K562 (cell line): Measurements from ENCODE around the gene C16orf92. TPM values are rescaled to one million over a fixed set of nuclear protein-coding genes. Genes with fewer than 3 reads are reported as not detected.

ENCODE experiments used
- ARID3A ChIP-seq: IDR thresholded peaks from 2 replicates; pipeline ENCODE4 v1.6.1; 2012; ENCODE audit warnings: low read depth, low read length, improper control_type of control experiment, borderline replicate concordance
- CBX3 ChIP-seq, 2 experiments: IDR thresholded peaks; 1 replicate in 1 of 2; 2 replicates in 1 of 2; pipeline ENCODE4 v1.6.1; 2012; ENCODE audit warnings: inconsistent platforms in 2 of 2, low read length in 2 of 2, borderline replicate concordance in 1 of 2, control low read depth in 1 of 2
- CREB5 ChIP-seq: fragments of 250-450 bp; sonication (Bioruptor Pico); IDR thresholded peaks from 2 replicates; pipeline ENCODE4 v1.5.0; 2020; ENCODE audit warnings: mild to moderate bottlenecking
- CSDE1 ChIP-seq, 2 experiments: fragments of 450-650 bp; IDR thresholded peaks; 2 replicates each; pipeline ENCODE4 v1.6.1; 2016; ENCODE audit warnings: mild to moderate bottlenecking in 1 of 2
- ETS2 ChIP-seq: IDR thresholded peaks from 2 replicates; pipeline ENCODE4 v1.6.1; 2016; ENCODE audit warnings: borderline replicate concordance, missing genetic modification characterization, mild to moderate bottlenecking, moderate library complexity, missing compliant biosample characterization; ENCODE audit not compliant: poor library complexity, severe bottlenecking
- FOXK1 ChIP-seq: sonication (generic); formaldehyde crosslinking; IDR thresholded peaks from 2 replicates; pipeline ENCODE4 v1.8.0; 2022; ENCODE audit warnings: missing genetic modification reagents, mild to moderate bottlenecking, borderline replicate concordance
- FOXO4 ChIP-seq: fragments of 450-650 bp; formaldehyde crosslinking; IDR thresholded peaks from 2 replicates; pipeline ENCODE4 v1.4.0; 2020; ENCODE audit warnings: mild to moderate bottlenecking, moderate library complexity
- HBP1 ChIP-seq: fragments of 450-650 bp; formaldehyde crosslinking; IDR thresholded peaks from 2 replicates; pipeline ENCODE4 v1.4.0; 2022; ENCODE audit warnings: missing genetic modification characterization
- HDAC1 ChIP-seq, 2 experiments: fragments of 450-650 bp; IDR thresholded peaks; 2 replicates each; pipeline ENCODE4 v1.6.1; 2016 to 2017; ENCODE audit warnings: inconsistent platforms in 1 of 2, mild to moderate bottlenecking in 1 of 2, moderate library complexity in 1 of 2
- HDAC2 ChIP-seq: fragments of 450-650 bp; IDR thresholded peaks from 2 replicates; pipeline ENCODE4 v1.6.1; 2016; ENCODE audit warnings: mild to moderate bottlenecking
- LCOR ChIP-seq: sonication (generic); formaldehyde crosslinking; IDR thresholded peaks from 2 replicates; pipeline ENCODE4 v1.8.0; 2022; ENCODE audit warnings: mild to moderate bottlenecking, missing genetic modification reagents
- LEF1 ChIP-seq: fragments of 450-650 bp; IDR thresholded peaks from 2 replicates; pipeline ENCODE4 v1.6.1; 2016; ENCODE audit warnings: mild to moderate bottlenecking
- NBN ChIP-seq: fragments of 450-650 bp; IDR thresholded peaks from 2 replicates; pipeline ENCODE4 v1.6.1; 2016; ENCODE audit warnings: low read depth, mild to moderate bottlenecking
- NR2C2 ChIP-seq, 2 experiments: fragments of 200-800 bp in 1 of 2; sonication (Bioruptor generic) in 1 of 2; sonication (generic) in 1 of 2; formaldehyde crosslinking in 1 of 2; IDR thresholded peaks; 2 replicates each; pipeline versions ENCODE4 v1.6.1 to v1.8.0; 2016 to 2022; ENCODE audit warnings: mild to moderate bottlenecking in 1 of 2, missing compliant biosample characterization in 1 of 2, missing genetic modification characterization in 1 of 2, missing genetic modification reagents in 1 of 2
- OTX1 ChIP-seq: fragments of 450-650 bp; formaldehyde crosslinking; IDR thresholded peaks from 2 replicates; pipeline ENCODE4 v1.4.0; 2022; ENCODE audit warnings: mild to moderate bottlenecking
- PHF20 ChIP-seq: fragments of 450-650 bp; IDR thresholded peaks from 2 replicates; pipeline ENCODE4 v1.6.1; 2018; ENCODE audit not compliant: partially characterized antibody
- RB1 ChIP-seq: fragments of 450-650 bp; IDR thresholded peaks from 2 replicates; pipeline ENCODE4 v1.6.1; 2017; ENCODE audit warnings: low read depth, mild to moderate bottlenecking
- TBP ChIP-seq: optimal IDR thresholded peaks from 2 replicates; pipeline ENCODE3; 2011; ENCODE audit warnings: low read depth, low read length, improper control_type of control experiment
- TCF3 ChIP-seq: sonication (generic); formaldehyde crosslinking; IDR thresholded peaks from 2 replicates; pipeline ENCODE4 v1.4.0; 2020; ENCODE audit warnings: mild to moderate bottlenecking, missing genetic modification reagents
- TCFL5 ChIP-seq: fragments of 250-450 bp; sonication (Bioruptor Pico); conservative IDR thresholded peaks from 2 replicates; pipeline ENCODE4 v1.6.1; 2021; ENCODE audit warnings: mild to moderate bottlenecking, moderate library complexity, matching md5 sums
- XRCC5 ChIP-seq: fragments of 200-400 bp; formaldehyde crosslinking; IDR thresholded peaks from 2 replicates; pipeline ENCODE4 v1.6.1; 2017; ENCODE audit warnings: low read depth, mild to moderate bottlenecking, low read length
- polyA plus RNA-seq, 8 experiments: library from polyadenylated mRNA; depleted of rRNA in 4 of 8; stranded (reverse) in 5 of 8; unstranded in 3 of 8; fragments of >200 nt; fragmentation: Nextera tagmentation in 2 of 8; fragmentation: Illumina TruSeq in 1 of 8; extraction: Ambion mirVana in 2 of 8; extraction: Trizol in 1 of 8; gene quantifications; 2 replicates each; pipeline versions ENCODE4 v1.2.1 to v1.2.3, GENCODE V29; 2011 to 2014; ENCODE audit warnings: inconsistent platforms in 1 of 8, missing spikeins in 1 of 8
- total RNA-seq, 7 experiments: library from RNA; depleted of rRNA in 6 of 7; stranded (reverse); fragments of >200 nt in 6 of 7; fragmentation: Illumina TruSeq in 2 of 7; extraction: Trizol in 2 of 7; gene quantifications; 2 replicates each; pipeline versions ENCODE4 v1.2.1 to v1.2.3, GENCODE V29; 2011 to 2021; ENCODE audit warnings: low replicate concordance in 1 of 7

C16orf92 gene
- total and polyA plus RNA-seq, 9 of the 15 experiments (the other 6 are each of a cell fraction or from before 2014, with no cell fraction given), result not detected

- no peak for TF ChIP-seq CREB5 (CRISPR knock-in tag)
- no peak for TF ChIP-seq XRCC5
- TF ChIP-seq OTX1, result peak; percentile 73; the same call in 1 of the 2 replicates
- TF ChIP-seq RB1, result peak; percentile 93
- TF ChIP-seq TCFL5 (CRISPR knock-in tag), result no peak
- no peak; the same call in 1 of the 2 replicates for TF ChIP-seq NR2C2 (CRISPR knock-in tag; IDR thresholded peaks at IDR 0.05)
- 0 out of 2 replicates have a peak, but pooled peaks have one; percentile 28 for TF ChIP-seq NR2C2 (tag; IDR thresholded peaks at IDR 0.05)
- TF ChIP-seq HDAC1 (IDR thresholded peaks at IDR 0.05), result peak in 1 of 2 experiments; percentile 75; a peak in 2 of 4 replicates
- TF ChIP-seq FOXK1 (CRISPR knock-in tag), result no peak
- TF ChIP-seq HBP1 (CRISPR knock-in tag), result peak; percentile 84; the same call in 1 of the 2 replicates
- TF ChIP-seq FOXO4 (CRISPR knock-in tag), result 0 out of 2 replicates have a peak, but pooled peaks have one; percentile 29
- peak in 1 of 2 experiments; percentile 98; a peak in 2 of 3 replicates for TF ChIP-seq CBX3 (IDR thresholded peaks at IDR 0.05; ENCODE audit: borderline replicate concordance in 1 of 2, low read length in 2 of 2)
- peak in 1 of 2 experiments; percentile 63; a peak in 2 of 4 replicates for TF ChIP-seq CSDE1 (IDR thresholded peaks at IDR 0.05)
- peak; percentile 34 for TF ChIP-seq TBP
- TF ChIP-seq ARID3A, result no peak
- peak; percentile 76 for TF ChIP-seq PHF20
- 0 out of 2 replicates have a peak, but pooled peaks have one; percentile 17 for TF ChIP-seq NBN
- no peak for TF ChIP-seq LEF1
- TF ChIP-seq ETS2 (tag), result no peak
- peak; percentile 22; the same call in 1 of the 2 replicates for TF ChIP-seq TCF3 (CRISPR knock-in tag)
- TF ChIP-seq LCOR (CRISPR knock-in tag), result peak; percentile 83
- 0 out of 2 replicates have a peak, but pooled peaks have one; percentile 7 for TF ChIP-seq HDAC2
Measured at GRCh38 chr16:29973384-29974246, 49.4 kb upstream of the C16orf92 start, which contains the start of gene TAOK2 (continued).
